IPS DF 6.9 (cell line): ENCODE measurements around the gene FYCO1.

ENCODE experiments used
- DNase-seq: peaks from one replicate; pipeline ENCODE4 v3.0.0-alpha.2; 2013; ENCODE audit warnings: low read depth, low spot score
- H3K27ac ChIP-seq: one replicate; pipeline ENCODE4 v1.5.1; 2013; ENCODE audit warnings: low read length, control low read depth
- H3K27me3 ChIP-seq: 2 replicates; pipeline ENCODE4 v1.6.1; 2013; ENCODE audit warnings: mild to moderate bottlenecking, low read length; ENCODE audit not compliant: control insufficient read depth, insufficient read depth
- H3K36me3 ChIP-seq: 2 replicates; pipeline ENCODE4 v1.6.1; 2013; ENCODE audit warnings: low read length; ENCODE audit not compliant: control insufficient read depth, insufficient read depth
- H3K4me1 ChIP-seq: 2 replicates; pipeline ENCODE4 v1.6.1; 2013; ENCODE audit warnings: low read length; ENCODE audit not compliant: control insufficient read depth, insufficient read depth
- H3K4me3 ChIP-seq: 2 replicates; pipeline ENCODE4 v1.5.1; 2013; ENCODE audit warnings: mild to moderate bottlenecking, low read length
- H3K9me3 ChIP-seq: 2 replicates; pipeline ENCODE4 v1.6.1; 2013; ENCODE audit warnings: low read length, inconsistent platforms; ENCODE audit not compliant: control insufficient read depth, insufficient read depth
- WGBS: extraction: QIAGEN DNeasy Blood & Tissue Kit; methylation state at CpG from one replicate; pipeline ENCODE4 v1.1.7; 2013; ENCODE audit warnings: mixed read lengths, missing lambda C conversion rate; ENCODE audit not compliant: insufficient read length, insufficient coverage; 5-methylcytosine and 5-hydroxymethylcytosine counted together

The FYCO1 gene

GRCh38 chr3:45964139-45964538 lies 31.5 kb downstream of the FYCO1 start:
- no peak for DNase-seq
- no peaks in the 10 kb centered on the region for H3K4me1 ChIP-seq
- no peak overlapping the region for H3K27ac ChIP-seq
- no CpG with 5 or more reads among the region's 8 CpGs for WGBS
- no peaks in the 10 kb centered on the region for H3K9me3 ChIP-seq
- H3K27me3 ChIP-seq, result no peaks in the 10 kb centered on the region
- no peak overlapping the region for H3K4me3 ChIP-seq
- H3K36me3 ChIP-seq, result peaks cover 55% of the 10 kb centered on the region

- no peak for DNase-seq
- Histone ChIP-seq H3K4me3 (no peak overlapping the region), H3K27ac (no peak overlapping the region), H3K27me3 (no peaks in the 10 kb centered on the region), H3K36me3 (peaks cover 54% of the 10 kb centered on the region), H3K9me3 (no peaks in the 10 kb centered on the region), H3K4me1 (no peaks in the 10 kb centered on the region)
- WGBS, result no CpG with 5 or more reads among the region's 5 CpGs
Observed at GRCh38 chr3:45962033-45962432, 33.6 kb downstream of the FYCO1 start.

DNA sequence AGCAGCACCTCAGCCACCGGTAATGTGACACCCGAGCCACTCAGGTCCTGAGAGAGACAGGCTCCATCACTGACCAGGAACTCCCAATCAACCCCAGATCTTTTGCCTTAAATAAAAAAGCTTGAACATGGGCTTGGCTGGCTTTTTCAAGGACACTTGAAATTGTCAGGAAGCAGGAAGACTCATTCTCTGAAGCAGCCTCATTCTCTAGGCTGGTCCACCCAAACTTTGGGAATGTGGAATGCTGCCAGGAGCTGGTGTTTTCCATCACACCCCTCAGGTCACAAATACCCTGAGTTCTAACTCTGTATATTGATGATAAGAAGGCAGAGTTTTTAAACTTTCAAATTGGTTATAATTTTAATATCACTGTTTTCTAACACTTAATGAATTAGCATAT lies 35.3 kb downstream of the FYCO1 start:
- no peak overlapping the region for H3K4me3 ChIP-seq
- no peaks in the 10 kb centered on the region for H3K27me3 ChIP-seq
- WGBS, result no CpG with 5 or more reads among the region's 2 CpGs
- DNase-seq, result no peak
- peaks cover 43% of the 10 kb centered on the region for H3K36me3 ChIP-seq
- H3K9me3 ChIP-seq, result no peaks in the 10 kb centered on the region
- no peak overlapping the region for H3K27ac ChIP-seq
- H3K4me1 ChIP-seq, result no peaks in the 10 kb centered on the region

DNA sequence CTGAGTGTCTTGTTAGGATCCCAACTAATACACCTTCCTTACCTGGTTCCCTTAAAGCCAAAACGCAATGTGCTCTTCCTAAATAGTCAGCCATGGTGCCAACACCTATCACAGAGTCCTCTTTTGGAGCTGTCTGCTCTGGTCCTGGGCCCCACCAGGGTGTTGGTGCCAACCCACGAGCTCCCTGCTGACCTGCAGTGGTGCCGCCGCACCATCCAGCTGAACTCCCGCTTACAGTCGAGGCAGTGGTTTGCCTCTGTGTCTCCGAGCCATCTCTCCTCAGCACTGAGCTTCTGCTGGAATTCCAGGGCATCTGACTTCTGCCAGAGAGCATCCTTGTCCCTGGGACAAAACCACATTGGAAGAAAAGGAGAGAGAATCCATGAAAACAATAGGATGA lies 36.4 kb downstream of the FYCO1 start:
- H3K9me3 ChIP-seq, result no peaks in the 10 kb centered on the region
- H3K4me1 ChIP-seq, result no peaks in the 10 kb centered on the region
- no CpG with 5 or more reads among the region's 7 CpGs for WGBS
- no peaks in the 10 kb centered on the region for H3K27me3 ChIP-seq
- H3K36me3 ChIP-seq, result peaks cover 43% of the 10 kb centered on the region
- H3K4me3 ChIP-seq, result no peak overlapping the region
- DNase-seq, result no peak
- no peak overlapping the region for H3K27ac ChIP-seq

DNA sequence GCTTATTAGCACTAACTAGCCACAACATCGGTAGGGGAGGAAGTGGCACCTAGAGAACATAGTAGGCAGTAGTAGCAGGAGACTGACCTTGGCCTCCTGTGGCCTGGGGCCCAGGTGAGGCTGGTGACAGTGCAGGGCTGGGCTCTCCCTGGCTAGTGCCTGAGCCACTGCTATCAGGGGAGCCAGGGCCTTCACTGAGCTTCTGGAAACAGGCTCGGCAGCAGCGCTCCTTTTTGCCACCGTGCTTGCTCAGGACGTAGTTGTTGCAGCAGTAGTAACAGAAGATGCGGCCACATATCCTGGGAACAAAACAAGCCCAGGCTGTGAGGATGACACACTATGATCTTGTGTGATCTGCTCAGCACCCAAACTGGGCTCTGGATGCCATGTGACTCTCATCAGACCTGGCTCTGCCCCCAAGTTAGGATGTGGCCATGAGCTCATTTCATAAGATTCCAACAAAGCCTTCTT lies 37.3 kb downstream of the FYCO1 start:
- no peak overlapping the region for H3K27ac ChIP-seq
- no peaks in the 10 kb centered on the region for H3K9me3 ChIP-seq
- no peak for DNase-seq
- WGBS, result no CpG with 5 or more reads among the region's 6 CpGs
- H3K4me3 ChIP-seq, result no peak overlapping the region
- H3K4me1 ChIP-seq, result no peaks in the 10 kb centered on the region
- no peaks in the 10 kb centered on the region for H3K27me3 ChIP-seq
- H3K36me3 ChIP-seq, result peaks cover 41% of the 10 kb centered on the region

GRCh38 chr3:45957586-45957985 lies 38.0 kb downstream of the FYCO1 start:
- no peak for DNase-seq
- Histone ChIP-seq H3K4me3 (no peak overlapping the region), H3K36me3 (peaks cover 42% of the 10 kb centered on the region), H3K27me3 (no peaks in the 10 kb centered on the region), H3K27ac (no peak overlapping the region), H3K9me3 (no peaks in the 10 kb centered on the region), H3K4me1 (no peaks in the 10 kb centered on the region)
- no CpG with 5 or more reads among the region's 5 CpGs for WGBS

DNA sequence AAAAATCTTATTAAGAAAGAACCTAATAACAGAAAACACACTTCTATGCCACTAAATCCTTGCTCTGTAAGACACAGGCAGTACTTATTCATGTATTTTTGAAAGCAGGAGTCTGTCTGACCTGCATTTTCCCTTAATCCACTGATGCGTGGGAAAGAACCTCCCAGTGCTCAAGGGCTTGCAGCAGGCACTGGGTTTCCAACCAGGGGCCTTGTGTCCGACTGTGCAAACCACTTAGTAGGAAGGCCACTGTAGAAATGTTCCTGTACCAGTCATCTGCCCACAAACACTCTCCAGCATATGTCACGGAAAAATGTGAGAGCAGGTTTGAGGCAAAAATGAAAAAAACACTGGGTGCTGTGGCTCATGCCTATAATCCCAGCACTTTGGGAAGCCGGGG lies 39.9 kb downstream of the FYCO1 start:
- H3K27ac ChIP-seq, result no peak overlapping the region
- no peaks in the 10 kb centered on the region for H3K4me1 ChIP-seq
- H3K27me3 ChIP-seq, result no peaks in the 10 kb centered on the region
- no peak for DNase-seq
- no CpG with 5 or more reads among the region's 4 CpGs for WGBS
- H3K4me3 ChIP-seq, result no peak overlapping the region
- H3K36me3 ChIP-seq, result peaks cover 44% of the 10 kb centered on the region
- no peaks in the 10 kb centered on the region for H3K9me3 ChIP-seq

DNA sequence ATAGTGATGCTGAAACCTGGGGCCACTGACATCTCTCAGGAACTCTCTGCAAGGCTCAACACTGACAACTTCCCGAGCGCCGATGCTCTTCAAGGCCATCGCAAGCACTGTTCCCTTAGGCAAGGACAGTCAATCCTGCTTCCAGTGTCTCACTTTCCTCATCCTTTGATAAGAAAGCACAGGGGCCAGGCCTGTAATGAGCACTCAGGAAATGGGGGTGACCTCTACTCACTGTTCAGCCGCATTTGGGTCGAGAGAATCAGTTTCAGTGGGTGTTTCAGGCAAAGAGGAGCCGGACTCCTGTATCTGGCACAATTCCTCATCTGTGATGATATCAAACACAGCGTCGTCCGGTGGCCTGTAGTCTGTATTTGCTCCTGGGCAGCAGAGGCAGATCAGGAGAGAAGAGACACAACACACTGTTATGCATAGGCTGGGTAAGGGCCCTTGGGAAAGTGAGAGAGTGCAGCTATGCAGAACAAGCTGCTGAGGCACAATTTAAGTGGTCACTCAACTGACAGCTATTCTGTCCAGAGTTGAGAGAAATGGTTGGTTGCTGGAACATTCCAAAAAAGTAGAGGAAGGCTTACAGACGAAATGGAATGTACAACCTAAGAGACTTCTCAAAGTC lies 40.5 kb downstream of the FYCO1 start:
- H3K9me3 ChIP-seq, result no peaks in the 10 kb centered on the region
- no peak overlapping the region for H3K4me3 ChIP-seq
- no peak for DNase-seq
- H3K36me3 ChIP-seq, result peaks cover 43% of the 10 kb centered on the region
- no peaks in the 10 kb centered on the region for H3K27me3 ChIP-seq
- H3K27ac ChIP-seq, result no peak overlapping the region
- no peaks in the 10 kb centered on the region for H3K4me1 ChIP-seq
- no CpG with 5 or more reads among the region's 11 CpGs for WGBS

DNA sequence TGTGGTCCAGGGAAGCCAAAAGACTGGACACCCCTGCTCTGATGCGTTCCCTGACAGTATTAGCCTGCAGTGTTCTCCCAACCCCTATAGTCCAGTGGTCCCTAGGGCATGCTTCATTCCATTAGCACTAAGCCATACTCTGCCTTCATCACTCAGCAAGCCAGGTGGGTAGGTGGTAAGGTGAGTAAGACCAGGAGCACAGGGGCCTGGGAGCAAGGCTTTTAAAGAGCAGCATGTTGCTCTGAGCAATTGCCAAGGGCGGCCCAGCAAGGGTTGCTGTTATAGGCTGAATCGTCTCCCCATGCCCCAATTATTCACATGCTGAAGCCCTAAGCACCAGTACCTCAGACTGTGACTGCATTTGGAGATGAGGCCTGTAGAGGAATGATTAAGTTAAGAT lies 41.3 kb downstream of the FYCO1 start:
- no CpG with 5 or more reads among the region's 3 CpGs for WGBS
- Histone ChIP-seq H3K4me3 (no peak overlapping the region), H3K9me3 (no peaks in the 10 kb centered on the region), H3K27me3 (no peaks in the 10 kb centered on the region), H3K36me3 (peaks cover 38% of the 10 kb centered on the region), H3K4me1 (no peaks in the 10 kb centered on the region), H3K27ac (no peak overlapping the region)
- DNase-seq, result no peak

DNA sequence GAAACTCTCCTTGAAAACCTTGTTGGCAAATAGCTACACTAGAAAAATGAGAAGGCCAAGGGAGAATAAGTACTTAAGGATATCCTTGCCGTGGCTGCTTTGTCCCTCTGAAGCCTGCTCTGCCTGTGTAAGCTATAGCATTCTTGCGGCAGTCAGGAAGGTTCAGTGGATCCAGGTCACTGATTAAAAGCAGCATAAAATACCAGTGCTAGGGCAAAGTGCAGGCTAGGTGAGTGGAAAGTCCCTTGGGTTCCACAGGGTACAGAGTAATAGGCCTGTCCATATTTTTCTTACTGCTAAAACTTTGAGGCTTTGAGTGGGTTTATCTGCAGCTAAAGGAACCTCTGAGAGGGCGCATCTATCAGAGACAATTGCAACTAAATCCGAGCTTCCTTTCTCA lies 42.1 kb downstream of the FYCO1 start:
- H3K9me3 ChIP-seq, result no peaks in the 10 kb centered on the region
- no peak overlapping the region for H3K4me3 ChIP-seq
- no peaks in the 10 kb centered on the region for H3K27me3 ChIP-seq
- H3K27ac ChIP-seq, result no peak overlapping the region
- H3K4me1 ChIP-seq, result no peaks in the 10 kb centered on the region
- no CpG with 5 or more reads among the region's 4 CpGs for WGBS
- H3K36me3 ChIP-seq, result peaks cover 36% of the 10 kb centered on the region
- no peak for DNase-seq

DNA sequence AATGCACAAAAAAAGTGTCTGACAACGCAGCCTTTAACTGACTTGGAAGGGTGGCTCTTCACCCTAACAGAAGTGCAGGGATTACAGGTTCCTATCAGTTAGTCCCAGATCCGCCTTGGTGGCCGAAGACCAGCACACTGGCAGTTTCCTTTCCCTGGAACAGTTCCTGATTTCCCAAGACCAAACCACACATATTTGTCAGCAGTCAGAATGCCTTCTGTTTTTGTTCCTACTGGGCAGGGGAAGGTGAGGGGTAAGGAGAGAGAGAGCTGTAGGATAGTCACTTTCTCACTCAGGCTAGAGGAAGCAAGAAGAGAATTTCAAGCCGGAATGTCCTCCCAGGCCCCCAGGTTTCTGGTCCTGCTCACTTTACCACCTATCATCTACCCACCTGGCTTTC lies 43.2 kb downstream of the FYCO1 start:
- DNase-seq, result no peak
- Histone ChIP-seq H3K36me3 (peaks cover 27% of the 10 kb centered on the region), H3K27ac (no peak overlapping the region), H3K4me3 (no peak overlapping the region), H3K4me1 (no peaks in the 10 kb centered on the region), H3K27me3 (no peaks in the 10 kb centered on the region), H3K9me3 (no peaks in the 10 kb centered on the region)
- no CpG with 5 or more reads among the region's 4 CpGs for WGBS
